Activated T-helper 17 cell treated with anti-CD3 and anti-CD28 coated beads, Interleukin-2, amount 50 U/mL, for 72 hours (primary cell): ENCODE measurements around the gene MERTK. TPM values are rescaled to one million over a fixed set of nuclear protein-coding genes. Genes with fewer than 3 reads are reported as not detected.
A peak's percentile ranks its signal among the peaks of the same experiment; 100 is the strongest.
"Not testable (repeated sequence)": the region's sequence is repeated elsewhere in the genome, so short reads cannot be mapped to it uniquely, and the experiment has no call there.

Experiments used
- ATAC-seq: fragments of 150-1000 bp; cut with Tn5 transposase; replicated peaks from 2 replicates; pipeline ENCODE4 v1.10.0; 2021; ENCODE audit warnings: mild to moderate bottlenecking, moderate library complexity
- H3K27ac Mint-ChIP-seq: one replicate; pipeline ENCODE4 v1.8.0; 2022; ENCODE audit warnings: mixed read lengths
- H3K27me3 Mint-ChIP-seq: one replicate; pipeline ENCODE4 v1.8.0; 2022; ENCODE audit warnings: mixed read lengths
- H3K36me3 Mint-ChIP-seq: one replicate; pipeline ENCODE4 v1.8.0; 2022; ENCODE audit warnings: low read depth, mild to moderate bottlenecking, mixed read lengths
- H3K4me1 Mint-ChIP-seq: one replicate; pipeline ENCODE4 v1.8.0; 2022; ENCODE audit warnings: mixed read lengths
- H3K4me3 Mint-ChIP-seq: one replicate; pipeline ENCODE4 v1.8.0; 2022; ENCODE audit warnings: mild to moderate bottlenecking, mixed read lengths
- H3K9me3 Mint-ChIP-seq: one replicate; pipeline ENCODE4 v1.8.0; 2022; ENCODE audit warnings: mixed read lengths
- total RNA-seq, 2 donors: library from RNA; stranded (reverse); gene quantifications; one replicate each; pipeline ENCODE4 v1.2.3, GENCODE V29; 2022

Gene MERTK
- total RNA-seq, 2 donors from 2014 or later, result 0.43 to 0.87 TPM

DNA sequence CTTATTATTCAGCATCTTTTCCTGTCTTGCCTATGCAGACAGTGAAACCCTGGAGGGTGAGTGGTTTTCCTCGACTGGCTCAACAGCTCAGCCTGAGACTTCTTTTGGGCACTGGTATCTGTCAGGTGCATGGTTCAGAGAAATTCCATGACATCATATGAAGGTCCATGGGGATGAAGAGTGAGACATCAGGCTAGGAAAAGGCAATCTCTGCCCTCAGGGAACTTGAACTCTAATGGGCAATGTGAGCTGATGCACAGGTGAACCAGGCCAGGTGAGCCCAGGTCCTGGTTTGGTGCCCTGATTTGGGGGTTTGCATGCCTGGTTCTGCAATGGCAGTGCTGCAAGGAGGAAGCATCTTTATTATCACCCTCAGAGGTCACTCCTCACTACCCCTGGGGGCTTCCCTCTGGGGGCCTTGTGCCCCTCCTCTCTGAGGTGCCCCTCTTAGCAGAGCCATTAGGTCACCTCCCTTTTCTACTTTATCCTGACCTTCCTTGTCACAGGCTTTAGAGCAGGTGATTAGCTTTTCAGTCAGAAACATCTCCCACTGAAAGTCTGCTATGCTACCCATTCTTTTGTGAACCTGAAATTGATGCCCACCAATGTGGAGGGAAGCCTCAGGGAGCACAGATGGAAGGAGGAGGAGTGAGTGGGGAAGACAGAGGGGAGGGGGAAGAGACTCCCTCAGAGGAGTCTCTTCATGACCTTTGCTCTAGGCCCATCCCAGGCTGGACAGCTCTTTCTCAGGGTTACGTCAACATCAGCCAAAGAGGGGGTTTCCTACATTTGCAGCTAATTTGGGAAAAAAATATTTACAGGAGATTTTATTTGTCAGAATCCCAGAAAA is 47.3 kb downstream of the MERTK start:
- H3K4me1 Mint-ChIP-seq, result no peaks in the 10 kb centered on the region
- ATAC-seq, result no peak
- H3K27me3 Mint-ChIP-seq, result peaks cover 16% of the 10 kb centered on the region
- no peaks in the 10 kb centered on the region for H3K9me3 Mint-ChIP-seq
- H3K27ac Mint-ChIP-seq, result no peak overlapping the region
- H3K36me3 Mint-ChIP-seq, result no peaks in the 10 kb centered on the region
- H3K4me3 Mint-ChIP-seq, result no peak overlapping the region

DNA sequence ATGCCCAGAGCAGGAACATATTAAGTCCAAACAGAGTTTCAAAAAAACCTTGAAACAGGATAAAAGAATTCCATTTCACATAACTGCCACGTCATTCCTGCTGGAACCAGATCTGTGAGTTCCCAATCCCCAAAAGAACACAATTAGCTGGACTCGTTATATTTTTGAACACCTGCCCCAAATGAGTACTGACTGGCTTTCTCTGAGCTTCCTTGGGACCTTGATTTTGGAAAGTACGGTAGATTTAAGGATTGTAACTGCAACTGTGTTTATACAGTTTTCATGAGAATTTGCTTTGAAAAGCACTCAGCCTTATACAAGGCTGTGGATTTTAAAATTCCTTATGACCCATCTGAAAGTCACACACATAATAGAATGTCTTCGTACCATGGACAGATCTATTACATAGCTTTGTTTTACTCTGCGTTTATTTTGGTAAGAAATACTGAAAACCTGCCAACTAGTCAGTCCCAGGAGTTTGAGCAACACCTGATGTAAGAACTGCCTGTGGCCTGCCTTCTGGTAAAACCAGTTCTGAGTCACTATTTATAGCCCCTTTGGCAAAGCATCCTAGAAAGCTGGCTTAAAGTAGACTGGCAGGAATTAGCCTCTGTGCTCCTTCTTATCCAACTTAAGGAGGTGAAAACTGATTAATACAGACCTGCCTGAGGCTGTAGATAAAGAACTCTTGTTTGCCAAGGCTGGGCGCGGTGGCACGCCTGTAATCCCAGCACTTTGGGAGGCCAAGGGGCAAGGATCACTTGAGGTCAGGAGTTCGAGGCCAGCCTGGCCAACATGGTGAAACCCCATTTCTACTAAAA is 48.1 kb downstream of the MERTK start:
- ATAC-seq, result no peak
- Mint-ChIP-seq H3K27me3 (peaks cover 10% of the 10 kb centered on the region), H3K27ac (no peak overlapping the region), H3K4me3 (no peak overlapping the region), H3K9me3 (no peaks in the 10 kb centered on the region), H3K4me1 (no peaks in the 10 kb centered on the region), H3K36me3 (no peaks in the 10 kb centered on the region)

GRCh38 chr2:111947219-111947618 is 48.8 kb downstream of the MERTK start:
- H3K4me1 Mint-ChIP-seq, result no peaks in the 10 kb centered on the region
- H3K9me3 Mint-ChIP-seq, result no peaks in the 10 kb centered on the region
- ATAC-seq, result no peak
- H3K36me3 Mint-ChIP-seq, result no peaks in the 10 kb centered on the region
- peaks cover 4% of the 10 kb centered on the region for H3K27me3 Mint-ChIP-seq
- no peak overlapping the region for H3K4me3 Mint-ChIP-seq
- H3K27ac Mint-ChIP-seq, result no peak overlapping the region

GRCh38 chr2:111948832-111949231 is 50.4 kb downstream of the MERTK start:
- peaks cover 7% of the 10 kb centered on the region for H3K27me3 Mint-ChIP-seq
- peaks cover 12% of the 10 kb centered on the region for H3K4me1 Mint-ChIP-seq
- H3K36me3 Mint-ChIP-seq, result no peaks in the 10 kb centered on the region
- no peak overlapping the region for H3K27ac Mint-ChIP-seq
- no peak for ATAC-seq
- no peak overlapping the region for H3K4me3 Mint-ChIP-seq
- H3K9me3 Mint-ChIP-seq, result no peaks in the 10 kb centered on the region

DNA sequence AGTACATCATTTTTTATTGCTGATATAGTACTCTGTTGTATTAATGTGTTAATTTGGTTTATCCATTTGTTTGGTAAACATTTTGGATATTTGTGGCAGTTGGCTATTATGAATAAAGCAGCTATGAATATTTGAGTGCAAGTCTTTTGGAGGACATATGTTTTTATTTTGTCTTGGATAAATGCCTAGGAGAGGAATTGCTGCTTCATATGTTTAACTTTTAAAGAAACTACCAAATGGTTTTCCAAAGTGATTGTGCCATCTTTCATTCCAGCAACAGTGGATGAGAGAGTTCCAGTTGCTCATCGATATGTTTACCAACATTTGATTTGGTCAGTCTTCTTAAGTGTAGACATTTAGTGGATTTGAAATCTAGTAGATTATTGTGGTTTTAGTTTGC is 51.8 kb downstream of the MERTK start:
- H3K9me3 Mint-ChIP-seq, result no peaks in the 10 kb centered on the region
- H3K27me3 Mint-ChIP-seq, result peaks cover 11% of the 10 kb centered on the region
- peaks cover 17% of the 10 kb centered on the region for H3K4me1 Mint-ChIP-seq
- H3K27ac Mint-ChIP-seq, result no peak overlapping the region
- H3K4me3 Mint-ChIP-seq, result no peak overlapping the region
- no peaks in the 10 kb centered on the region for H3K36me3 Mint-ChIP-seq
- ATAC-seq, result no peak

GRCh38 chr2:111951486-111951885 is 53.1 kb downstream of the MERTK start:
- Mint-ChIP-seq H3K27me3 (peaks cover 11% of the 10 kb centered on the region), H3K9me3 (no peaks in the 10 kb centered on the region), H3K4me1 (peaks cover 17% of the 10 kb centered on the region), H3K27ac (no peak overlapping the region), H3K36me3 (no peaks in the 10 kb centered on the region), H3K4me3 (no peak overlapping the region)
- ATAC-seq, result no peak

- no peak overlapping the region for H3K27ac Mint-ChIP-seq
- peaks cover 19% of the 10 kb centered on the region for H3K27me3 Mint-ChIP-seq
- no peaks in the 10 kb centered on the region for H3K36me3 Mint-ChIP-seq
- peaks cover 17% of the 10 kb centered on the region for H3K4me1 Mint-ChIP-seq
- H3K4me3 Mint-ChIP-seq, result no peak overlapping the region
- no peaks in the 10 kb centered on the region for H3K9me3 Mint-ChIP-seq
- ATAC-seq, result peak; percentile 91
Observed at GRCh38 chr2:111952871-111953452, 54.6 kb downstream of the MERTK start.

- no peaks in the 10 kb centered on the region for H3K9me3 Mint-ChIP-seq
Observed at GRCh38 chr2:111954602-111955332, 56.4 kb downstream of the MERTK start.

GRCh38 chr2:111957872-111958354 is 59.5 kb downstream of the MERTK start:
- H3K9me3 Mint-ChIP-seq, result no peaks in the 10 kb centered on the region
- H3K36me3 Mint-ChIP-seq, result no peaks in the 10 kb centered on the region
- peaks cover 14% of the 10 kb centered on the region for H3K27me3 Mint-ChIP-seq
- peaks cover 12% of the 10 kb centered on the region for H3K4me1 Mint-ChIP-seq
- no peak overlapping the region for H3K4me3 Mint-ChIP-seq
- H3K27ac Mint-ChIP-seq, result no peak overlapping the region
- no peak for ATAC-seq

More at GRCh38 chr2:111954602-111955332, 56.4 kb downstream of the MERTK start:
- Mint-ChIP-seq H3K36me3 (no peaks in the 10 kb centered on the region), H3K4me3 (no peak overlapping the region), H3K27me3 (peaks cover 19% of the 10 kb centered on the region), H3K4me1 (peaks cover 17% of the 10 kb centered on the region), H3K27ac (no peak overlapping the region)
- no peak for ATAC-seq

DNA sequence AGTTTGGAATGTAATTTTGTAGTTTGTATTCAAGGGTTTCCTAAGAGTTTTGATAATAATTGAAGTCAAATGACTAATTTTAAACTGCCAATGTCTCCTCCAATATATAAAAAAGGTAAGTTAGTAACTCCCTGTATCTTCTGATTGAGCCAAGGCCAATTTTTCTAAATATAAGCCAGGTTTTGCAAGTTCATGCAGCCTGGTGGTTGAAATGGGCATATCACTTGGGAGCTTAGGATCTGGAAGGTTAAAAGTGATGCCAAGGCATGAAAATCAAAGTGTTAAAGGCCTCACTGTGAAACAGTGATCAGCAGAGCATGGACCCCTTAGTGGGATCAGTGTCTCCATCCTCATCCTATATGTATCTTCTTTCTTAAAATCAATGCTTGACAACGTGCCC is 60.5 kb downstream of the MERTK start:
- H3K4me3 Mint-ChIP-seq, result no peak overlapping the region
- ATAC-seq, result no peak
- no peaks in the 10 kb centered on the region for H3K9me3 Mint-ChIP-seq
- peaks cover 11% of the 10 kb centered on the region for H3K27me3 Mint-ChIP-seq
- H3K4me1 Mint-ChIP-seq, result peaks cover 4% of the 10 kb centered on the region
- no peak overlapping the region for H3K27ac Mint-ChIP-seq
- no peaks in the 10 kb centered on the region for H3K36me3 Mint-ChIP-seq

DNA sequence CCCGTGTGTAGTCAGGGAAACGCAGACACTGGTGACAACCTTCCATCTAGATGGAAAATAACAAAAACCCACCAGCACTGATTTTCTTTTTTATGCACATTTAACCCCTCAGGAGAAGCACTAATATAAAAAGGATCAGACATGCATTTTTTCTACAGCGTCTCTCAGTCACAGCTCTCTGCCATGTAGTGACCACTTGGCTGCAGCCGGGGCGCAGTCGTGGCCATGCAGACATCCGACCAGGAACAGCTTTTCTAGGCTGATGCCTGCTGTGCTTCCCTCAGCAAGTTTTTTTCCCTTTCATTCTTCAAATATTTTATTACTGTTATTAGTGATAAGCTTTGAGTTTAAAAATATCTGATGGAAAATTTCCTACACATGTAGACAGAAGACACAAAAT is 63.3 kb downstream of the MERTK start:
- Mint-ChIP-seq H3K36me3 (no peaks in the 10 kb centered on the region), H3K4me3 (no peak overlapping the region), H3K9me3 (no peaks in the 10 kb centered on the region), H3K27ac (no peak overlapping the region), H3K27me3 (peaks cover 8% of the 10 kb centered on the region), H3K4me1 (no peaks in the 10 kb centered on the region)
- ATAC-seq, result no peak

GRCh38 chr2:111963086-111963485 is 64.7 kb downstream of the MERTK start:
- H3K27ac Mint-ChIP-seq, H3K27me3 Mint-ChIP-seq, H3K36me3 Mint-ChIP-seq, ATAC-seq, H3K4me3 Mint-ChIP-seq, H3K9me3 Mint-ChIP-seq, H3K4me1 Mint-ChIP-seq: not testable (repeated sequence)

DNA sequence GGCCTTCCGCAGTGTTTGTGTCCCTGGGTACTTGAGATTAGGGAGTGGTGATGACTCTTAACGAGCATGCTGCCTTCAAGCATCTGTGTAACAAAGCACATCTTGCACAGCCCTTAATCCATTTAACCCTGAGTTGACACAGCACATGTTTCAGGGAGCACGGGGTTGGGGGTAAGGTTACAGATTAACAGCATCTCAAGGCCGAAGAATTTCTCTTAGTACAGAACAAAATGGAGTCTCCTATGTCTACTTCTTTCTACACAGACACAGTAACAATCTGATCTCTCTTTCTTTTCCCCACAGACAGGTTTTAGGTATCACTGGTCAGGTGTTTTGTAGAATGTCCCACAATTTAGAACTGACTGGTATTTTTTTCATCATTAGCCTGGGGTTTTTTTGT is 65.1 kb downstream of the MERTK start:
- not testable (repeated sequence) for H3K27me3 Mint-ChIP-seq, H3K36me3 Mint-ChIP-seq, ATAC-seq, H3K27ac Mint-ChIP-seq, H3K4me1 Mint-ChIP-seq, H3K4me3 Mint-ChIP-seq, H3K9me3 Mint-ChIP-seq

- no peaks in the 10 kb centered on the region for H3K9me3 Mint-ChIP-seq
- no peaks in the 10 kb centered on the region for H3K4me1 Mint-ChIP-seq
- no peak for ATAC-seq
- H3K27me3 Mint-ChIP-seq, result no peaks in the 10 kb centered on the region
- no peaks in the 10 kb centered on the region for H3K36me3 Mint-ChIP-seq
- no peak overlapping the region for H3K27ac Mint-ChIP-seq
- no peak overlapping the region for H3K4me3 Mint-ChIP-seq
Observed at GRCh38 chr2:111965062-111965461, 66.7 kb downstream of the MERTK start.
